ENCODE results near the gene VWA7.

Gene VWA7

DNA sequence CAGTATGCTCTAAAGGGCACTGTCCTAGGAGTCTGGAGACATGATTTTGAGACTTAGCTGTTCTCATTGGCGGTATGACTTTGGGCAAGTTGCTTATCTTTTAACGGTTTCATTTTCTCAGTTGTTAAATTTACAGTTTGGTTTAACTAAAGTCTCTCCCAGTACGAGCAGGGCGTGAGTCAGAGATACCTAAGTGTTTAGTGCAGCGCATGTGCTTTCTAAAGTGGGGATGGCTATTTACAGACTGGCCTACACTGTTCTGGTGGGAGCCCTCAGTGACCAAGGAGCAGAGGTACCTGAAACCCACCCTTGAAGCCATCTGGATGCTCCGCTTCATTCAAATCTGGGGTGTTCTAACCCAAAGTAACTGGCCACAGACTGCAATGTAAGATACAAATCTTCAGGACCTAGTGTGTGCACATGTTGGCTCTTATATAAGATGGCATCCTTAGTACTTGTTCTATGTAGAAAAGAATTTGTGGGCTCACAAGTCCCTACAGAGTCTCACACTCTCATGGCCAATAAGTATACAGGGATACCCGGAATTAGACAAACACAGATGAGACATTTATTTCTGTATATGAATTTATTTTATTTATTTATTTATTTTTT, 26.6 kb downstream of the VWA7 start:
- DNase-seq (ENCODE audit: low spot score): no peak

DNA sequence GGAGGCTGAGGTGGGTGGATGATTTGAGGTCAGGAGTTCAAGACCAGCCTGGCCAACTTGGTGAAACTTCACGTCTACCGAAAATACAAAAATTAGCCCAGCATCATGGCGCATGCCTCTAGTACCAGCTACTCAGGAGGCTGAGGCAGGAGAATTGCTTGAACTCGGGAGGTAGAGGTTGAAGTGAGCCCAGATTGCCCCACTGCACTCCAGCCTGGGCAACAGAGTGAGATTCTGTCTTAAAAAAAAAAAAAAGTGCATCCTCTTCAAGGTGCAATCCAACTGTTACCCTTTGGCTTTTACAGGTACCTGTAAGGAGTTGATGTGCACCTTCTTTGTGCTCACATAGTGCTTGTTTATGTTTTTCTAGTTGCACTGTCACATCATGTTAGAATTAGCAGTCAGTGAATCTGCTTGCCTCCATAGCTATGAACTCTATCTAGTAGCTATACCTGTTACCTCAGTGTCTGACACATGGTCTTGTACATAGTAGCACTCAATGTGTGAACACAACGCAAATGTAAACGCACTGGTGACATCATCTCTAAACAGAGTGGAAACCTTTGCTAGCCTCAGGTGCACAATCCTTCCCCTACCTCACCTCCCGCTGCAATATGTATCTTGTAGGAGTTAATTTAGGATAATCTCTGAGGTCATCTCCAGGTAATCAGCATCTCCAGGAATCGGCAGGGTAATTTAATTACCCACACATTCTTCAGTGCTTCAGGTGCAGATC, 27.7 kb downstream of the VWA7 start:
- DNase-seq (ENCODE audit: low spot score): no peak

DNA sequence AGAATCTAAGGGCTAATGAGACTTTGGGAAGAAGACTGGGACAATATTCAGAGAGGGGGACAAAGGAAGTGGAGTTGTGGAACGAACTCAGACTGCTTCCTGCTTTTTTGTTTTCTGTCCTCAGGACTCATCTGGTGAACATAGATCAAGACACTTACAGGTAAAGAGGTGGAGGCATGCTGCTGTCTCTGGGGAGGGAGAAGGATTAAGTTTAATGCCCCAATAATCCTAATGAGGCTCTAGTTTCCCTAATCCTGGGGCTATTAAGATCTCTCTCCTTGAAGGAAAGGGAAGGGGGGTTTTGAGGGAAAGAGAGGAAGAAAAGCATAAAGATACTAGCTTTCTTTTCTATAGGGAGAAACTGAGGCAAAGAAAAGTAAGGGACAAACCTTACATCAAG, 32.7 kb downstream of the VWA7 start:
- DNase-seq (ENCODE audit: low spot score): no peak

DNA sequence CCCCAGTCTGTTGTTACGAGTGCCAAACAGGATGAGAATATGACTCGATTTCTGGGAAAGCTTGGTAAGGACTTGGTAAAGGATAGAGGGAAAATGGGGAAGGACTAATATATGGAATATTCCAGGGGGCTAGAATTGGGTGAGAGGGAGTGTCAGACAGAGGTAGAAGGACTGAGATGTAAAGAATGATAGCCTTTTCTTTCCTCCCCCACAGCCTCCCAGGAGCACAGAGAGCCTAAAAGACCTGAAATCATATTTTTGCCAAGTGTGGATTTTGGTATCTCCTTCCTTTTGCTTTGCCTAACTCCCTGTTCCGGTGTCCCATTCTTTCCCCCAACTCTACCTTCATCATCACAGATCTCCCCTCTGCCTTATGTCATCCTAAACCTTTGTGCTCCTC, 34.2 kb downstream of the VWA7 start:
- no peak for DNase-seq (ENCODE audit: low spot score)

DNA sequence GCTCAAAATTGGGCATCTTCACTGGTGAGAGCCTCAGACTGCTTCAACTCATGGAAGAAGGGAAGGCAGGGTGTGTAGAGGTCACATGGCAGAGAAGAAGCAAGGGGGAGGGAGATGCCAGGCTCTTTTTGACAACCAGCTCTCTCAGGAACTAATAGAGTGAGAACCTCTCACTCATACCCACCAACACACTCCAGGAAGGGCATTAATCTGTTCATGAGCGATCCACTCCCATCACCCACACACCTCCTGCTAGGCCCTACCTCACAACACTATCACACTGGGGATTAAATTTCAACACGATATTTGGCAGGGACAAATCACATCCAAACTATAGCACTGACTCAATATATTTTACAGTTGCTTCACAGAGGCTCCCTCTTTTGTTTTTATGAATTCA, 35.3 kb downstream of the VWA7 start:
- DNase-seq (ENCODE audit: low spot score): no peak

DNA sequence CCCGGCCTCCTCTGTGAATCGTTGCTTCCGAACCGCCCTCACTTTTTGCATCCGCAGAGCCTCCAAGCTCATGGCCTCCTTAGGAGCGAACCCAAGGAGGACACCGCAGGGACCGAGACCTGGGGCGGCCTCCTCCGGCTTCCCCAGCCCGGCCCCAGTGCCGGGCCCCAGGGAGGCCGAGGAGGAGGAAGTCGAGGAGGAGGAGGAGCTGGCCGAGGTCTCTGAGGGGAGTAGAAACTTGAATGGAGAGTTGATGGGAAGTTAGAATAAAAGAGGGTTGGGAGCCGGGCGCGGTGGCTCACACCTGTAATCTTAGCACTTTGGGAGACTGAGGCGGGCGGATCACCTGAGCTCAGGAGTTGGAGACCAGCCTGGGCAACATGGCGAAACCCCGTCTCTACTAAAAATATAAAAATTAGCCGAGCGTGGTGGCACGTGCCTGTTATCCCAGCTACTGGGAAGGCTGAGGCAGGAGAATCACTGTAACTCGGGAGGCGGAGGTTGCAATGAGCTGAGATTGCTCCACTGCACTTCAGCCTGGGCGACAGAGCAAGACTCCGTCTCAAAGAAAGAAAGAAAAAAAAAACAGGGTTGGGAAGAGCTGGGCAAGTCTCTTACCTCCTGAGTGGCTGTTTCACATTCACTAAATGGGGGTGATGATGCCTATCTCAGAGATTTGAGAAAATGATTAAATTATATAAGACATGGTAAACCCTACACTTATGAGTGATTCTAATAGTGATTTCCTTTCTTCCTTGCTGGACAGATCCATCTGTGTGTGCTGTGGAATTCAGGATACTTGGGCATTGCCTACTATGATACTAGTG, 36.5 kb downstream of the VWA7 start:
- DNase-seq (ENCODE audit: low spot score): no peak

DNA sequence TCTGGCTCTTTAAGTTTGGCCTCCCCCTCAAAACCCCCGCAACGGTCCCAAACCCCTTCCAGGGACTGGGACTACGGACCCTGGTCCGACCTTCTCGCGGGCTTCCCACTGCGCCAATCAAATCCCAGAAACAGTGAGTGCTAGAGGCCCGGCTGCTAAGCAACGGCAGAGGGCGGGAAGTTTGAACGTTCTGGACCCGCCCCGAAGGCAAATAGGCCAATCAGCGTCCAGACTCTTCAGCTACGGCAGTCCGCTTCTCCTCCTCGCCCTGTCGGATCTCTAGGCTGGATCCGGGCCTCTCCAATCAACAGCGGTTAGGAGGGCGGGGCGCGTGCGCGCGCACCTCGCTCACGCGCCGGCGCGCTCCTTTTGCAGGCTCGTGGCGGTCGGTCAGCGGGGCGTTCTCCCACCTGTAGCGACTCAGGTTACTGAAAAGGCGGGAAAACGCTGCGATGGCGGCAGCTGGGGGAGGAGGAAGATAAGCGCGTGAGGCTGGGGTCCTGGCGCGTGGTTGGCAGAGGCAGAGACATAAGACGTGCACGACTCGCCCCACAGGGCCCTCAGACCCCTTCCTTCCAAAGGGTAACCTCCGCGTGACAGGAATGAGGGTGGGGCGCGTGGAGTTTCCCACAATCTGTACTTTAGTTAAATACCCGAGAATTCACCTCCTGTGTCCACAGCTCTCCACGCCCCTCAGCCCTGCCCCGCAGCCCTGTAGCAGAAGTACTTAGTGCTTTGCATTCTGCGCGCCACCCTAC, 37.3 kb downstream of the VWA7 start, which contains the start of gene MSH5:
Gene MSH5 (plus strand): TSS at position 367 of the 758 bp plus-strand sequence. CDS start 462 bp downstream, outside the sequence.
- peak; percentile 97 for DNase-seq (ENCODE audit: low spot score)

DNA sequence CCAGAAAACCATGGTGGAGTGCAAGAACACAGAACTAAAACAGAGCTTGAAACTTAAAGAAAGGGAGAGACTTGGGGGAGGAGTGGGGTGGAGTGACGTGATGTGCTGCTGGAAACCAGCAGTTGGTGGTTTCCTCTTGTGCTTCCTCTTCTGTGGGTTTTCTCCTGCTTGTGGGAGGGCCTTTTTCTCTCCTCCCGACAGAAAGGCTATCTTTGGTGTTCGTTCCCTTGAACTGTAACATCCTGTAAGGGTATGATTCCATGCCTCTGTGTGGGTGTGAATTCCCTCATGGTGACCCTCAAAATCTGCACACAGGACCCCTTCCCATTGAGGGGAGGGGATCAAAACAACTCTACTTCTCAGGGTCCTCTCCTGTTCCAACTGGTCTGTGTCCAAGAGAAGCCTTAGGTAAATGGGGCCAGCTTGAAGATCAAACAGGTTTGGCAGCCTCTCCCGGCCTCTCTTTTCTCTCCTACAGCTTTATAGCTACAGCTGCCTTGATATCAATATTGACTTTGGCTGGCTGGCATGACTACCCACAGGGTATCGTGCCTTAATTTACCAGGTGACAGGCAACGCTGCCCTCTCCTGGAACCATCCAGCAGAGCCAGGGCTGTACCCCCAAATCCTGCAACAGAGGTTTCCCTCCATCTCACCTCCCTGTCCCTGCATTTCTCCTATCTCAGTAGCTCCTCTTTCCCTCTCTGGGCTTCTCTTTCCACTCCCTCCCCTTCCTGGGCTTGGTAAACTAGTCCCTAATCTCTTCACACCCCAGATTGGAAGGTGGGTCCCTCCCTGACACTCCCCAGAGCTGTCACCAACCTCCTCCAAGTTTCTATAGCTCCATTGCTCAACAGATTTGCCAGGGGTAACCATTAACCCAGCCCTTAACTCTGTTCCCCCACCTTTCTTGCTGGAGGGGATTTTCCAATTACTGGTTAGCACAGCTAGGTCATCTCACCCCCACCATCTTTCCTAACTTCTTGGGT, 38.8 kb downstream of the VWA7 start:
- peak; percentile 77 for DNase-seq (ENCODE audit: low spot score)

DNA sequence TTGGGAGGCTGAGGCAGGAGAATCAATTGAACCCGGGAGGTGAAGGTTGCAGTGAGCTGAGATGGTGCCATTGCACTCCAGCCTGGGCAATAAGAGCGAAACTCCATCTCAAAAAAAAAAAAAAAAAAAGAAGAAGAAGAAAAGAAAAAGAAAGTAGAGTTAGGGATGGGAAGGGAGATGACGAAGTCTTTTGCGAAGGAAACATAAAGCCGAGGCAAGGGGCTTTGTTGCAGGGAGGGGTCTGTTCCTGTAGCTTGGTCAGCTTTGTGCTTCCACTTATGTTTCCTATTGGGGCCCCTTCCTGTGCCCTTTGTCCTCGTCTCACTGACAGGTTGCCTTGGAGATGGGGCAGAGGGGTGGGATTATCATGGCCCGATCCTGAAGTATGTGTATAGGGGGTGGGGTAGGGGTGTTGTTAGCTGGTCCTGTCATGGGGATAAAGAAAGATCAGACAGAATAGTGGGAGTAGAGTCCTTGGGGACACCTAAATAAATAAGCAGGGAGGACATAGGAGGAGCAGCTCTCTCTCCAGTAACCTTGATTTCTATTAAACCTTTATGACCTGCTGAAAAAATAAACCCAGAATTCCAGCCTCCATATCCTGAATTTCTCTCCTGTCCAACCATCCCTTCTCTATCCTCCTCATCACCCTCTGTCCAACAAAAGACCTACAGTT, 39.7 kb downstream of the VWA7 start:
- DNase-seq (ENCODE audit: low spot score): no peak

DNA sequence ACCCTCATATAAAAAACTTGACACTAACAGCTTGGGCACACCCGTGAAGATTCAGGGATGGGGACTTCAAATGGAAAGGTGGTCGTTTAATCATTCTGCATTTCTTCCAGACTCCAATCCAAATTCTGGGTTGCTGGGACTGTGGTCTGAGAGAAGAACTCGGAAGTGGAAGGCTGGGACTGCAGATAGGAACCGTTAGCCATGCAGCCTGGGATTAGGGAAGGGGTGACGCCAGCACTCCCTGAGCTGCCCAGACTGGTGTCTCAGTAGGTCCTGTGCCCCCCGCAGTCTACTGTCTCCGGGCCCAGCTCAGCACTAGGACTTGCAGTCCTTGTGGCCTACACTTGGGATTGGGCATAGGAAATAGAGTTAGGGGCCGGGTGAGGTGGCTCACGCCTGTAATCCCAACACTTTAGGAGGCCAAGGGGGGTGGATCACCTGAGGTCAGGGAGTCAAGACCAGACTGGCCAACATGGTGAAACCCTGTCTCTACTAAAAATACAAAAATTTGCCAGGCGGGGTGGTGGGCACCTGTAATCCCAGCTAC, 40.3 kb downstream of the VWA7 start:
- no peak for DNase-seq (ENCODE audit: low spot score)

DNA sequence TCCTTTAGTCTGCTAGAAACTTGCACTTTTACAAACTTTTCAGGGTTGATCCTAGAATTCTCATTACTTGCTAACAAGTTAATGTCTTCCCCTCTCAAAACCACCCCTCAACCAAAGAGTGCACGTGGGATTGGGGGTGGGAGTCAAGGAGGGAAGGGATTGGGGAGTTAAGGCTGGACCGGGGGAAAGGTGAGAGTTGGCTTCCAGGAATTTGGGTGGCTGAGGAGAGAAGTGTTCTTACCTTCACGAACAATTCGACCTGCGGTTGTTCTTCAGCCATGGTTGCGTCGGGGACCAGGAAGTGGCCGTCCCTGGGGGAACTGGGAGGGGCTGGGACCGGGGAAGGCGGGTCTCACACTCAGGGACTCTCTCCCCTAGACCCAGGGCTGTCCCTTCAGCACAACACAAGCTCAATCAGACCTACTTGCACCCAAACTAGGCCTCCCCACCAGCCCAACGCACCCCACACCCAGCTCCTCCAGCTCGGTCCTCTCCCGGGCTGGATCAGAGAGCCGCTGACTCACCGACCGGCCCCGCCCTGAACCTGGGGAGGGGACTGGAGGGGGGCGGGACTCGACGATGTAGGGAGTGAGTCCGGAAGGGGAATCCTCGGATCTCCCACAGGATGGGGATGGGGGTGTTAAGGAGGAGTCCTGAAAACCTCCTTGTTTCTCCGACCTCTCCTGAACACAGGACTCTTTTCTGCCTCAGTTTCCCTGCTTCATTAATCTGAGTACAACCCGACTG, 40.9 kb downstream of the VWA7 start, which contains the start of gene CLIC1:
Gene CLIC1 (minus strand): TSS at position 510 of the 747 bp plus-strand sequence. CDS start 230 bp downstream, at position 280.
- DNase-seq (ENCODE audit: low spot score): peak; percentile 56

DNA sequence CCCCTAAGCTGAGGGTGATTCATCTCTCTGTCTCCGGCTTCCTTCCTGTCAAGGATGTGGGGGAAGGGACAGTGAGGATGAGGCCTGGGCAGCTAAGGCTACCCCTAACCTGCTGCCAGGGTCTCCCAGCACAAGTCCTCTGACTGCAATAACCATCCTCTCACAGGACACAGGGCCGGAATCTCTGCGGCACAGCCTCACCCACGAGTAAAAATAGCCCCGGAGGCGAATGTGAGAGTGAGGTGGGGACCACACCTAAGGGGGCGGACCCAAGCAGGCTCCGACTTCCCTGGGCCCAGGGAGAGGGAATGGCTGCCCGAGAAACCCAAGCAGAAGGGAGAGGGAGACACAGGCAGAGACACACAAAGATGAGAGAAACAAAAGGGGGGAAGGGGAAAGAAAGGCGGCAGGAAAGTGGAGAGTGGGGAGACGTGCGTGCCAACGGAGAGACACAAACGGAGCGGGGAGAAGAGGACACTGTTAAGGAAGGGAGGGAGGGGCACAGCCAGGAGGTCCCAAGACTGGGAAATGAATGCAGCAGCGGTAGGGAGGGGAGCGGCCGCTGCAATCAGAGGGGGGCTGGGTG, 42.2 kb downstream of the VWA7 start:
- peak; percentile 65 for DNase-seq (ENCODE audit: low spot score)

DNA sequence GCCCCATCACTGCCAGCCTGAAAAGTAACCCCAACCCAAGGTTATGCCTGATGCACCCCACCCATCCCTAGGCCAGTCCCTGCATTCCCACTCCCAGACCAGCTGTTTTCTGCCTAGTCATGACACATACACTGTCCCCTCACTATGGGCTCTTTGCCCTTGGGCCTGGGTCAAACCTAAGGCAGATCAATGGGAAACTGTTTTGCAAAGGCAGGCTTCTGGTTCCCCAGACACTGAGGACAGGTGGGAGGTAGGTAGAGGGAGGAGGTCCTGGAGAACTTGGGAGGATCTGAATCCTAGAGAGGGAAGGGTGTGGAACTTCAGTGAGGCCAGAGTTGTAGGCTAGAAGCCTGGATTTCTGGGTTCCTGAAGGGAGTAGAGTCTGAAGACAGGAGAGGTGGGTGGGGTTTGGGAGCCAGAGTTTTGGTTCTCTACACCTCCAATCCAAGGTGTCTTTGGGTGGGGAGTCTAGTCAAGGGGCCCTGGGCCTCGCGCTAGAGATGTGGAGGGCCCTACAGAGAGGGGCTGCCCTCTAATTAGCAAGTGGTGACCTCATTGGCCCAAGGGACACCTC, 42.8 kb downstream of the VWA7 start:
- no peak for DNase-seq (ENCODE audit: low spot score)

DNA sequence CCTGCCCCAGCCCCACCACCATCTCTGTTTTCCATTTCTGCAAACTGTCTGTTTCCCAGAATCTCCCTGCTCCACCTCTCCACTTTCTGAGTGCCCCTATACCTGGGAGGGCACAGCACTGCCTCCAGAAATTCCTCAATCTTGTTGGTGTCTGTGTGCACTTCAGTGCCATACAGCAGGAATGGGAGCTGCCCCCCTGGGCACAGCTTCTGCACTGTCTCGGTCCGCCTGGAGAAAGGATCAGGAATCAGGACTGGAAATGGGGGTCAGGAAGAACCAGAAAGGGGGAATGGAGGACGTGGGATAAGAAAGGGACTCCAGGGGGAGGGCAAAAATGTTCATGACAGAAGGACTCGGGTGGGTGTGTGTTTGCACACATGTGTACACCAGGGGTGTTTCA, 43.4 kb downstream of the VWA7 start:
- no peak for DNase-seq (ENCODE audit: low spot score)

DNA sequence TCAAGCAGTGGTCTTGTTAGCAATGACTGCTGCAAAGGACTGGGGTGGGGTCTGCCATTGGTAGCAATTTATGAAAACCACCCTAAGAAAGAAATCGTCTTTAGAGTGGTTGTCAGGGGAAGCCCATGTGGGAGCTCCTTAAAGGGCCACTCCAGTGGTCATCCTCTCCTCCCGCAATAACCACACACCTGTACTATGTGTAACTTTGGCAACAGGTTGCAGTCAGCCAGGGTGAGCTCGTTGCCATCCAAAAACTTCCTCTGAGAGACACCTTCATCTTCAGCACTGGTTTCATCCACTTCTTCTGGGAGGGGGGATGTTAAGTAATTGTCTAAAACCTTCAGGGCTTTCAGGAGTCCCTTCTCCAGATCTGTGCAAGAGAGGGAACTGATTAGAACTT, 45.1 kb downstream of the VWA7 start:
- DNase-seq (ENCODE audit: low spot score): no peak

DNA sequence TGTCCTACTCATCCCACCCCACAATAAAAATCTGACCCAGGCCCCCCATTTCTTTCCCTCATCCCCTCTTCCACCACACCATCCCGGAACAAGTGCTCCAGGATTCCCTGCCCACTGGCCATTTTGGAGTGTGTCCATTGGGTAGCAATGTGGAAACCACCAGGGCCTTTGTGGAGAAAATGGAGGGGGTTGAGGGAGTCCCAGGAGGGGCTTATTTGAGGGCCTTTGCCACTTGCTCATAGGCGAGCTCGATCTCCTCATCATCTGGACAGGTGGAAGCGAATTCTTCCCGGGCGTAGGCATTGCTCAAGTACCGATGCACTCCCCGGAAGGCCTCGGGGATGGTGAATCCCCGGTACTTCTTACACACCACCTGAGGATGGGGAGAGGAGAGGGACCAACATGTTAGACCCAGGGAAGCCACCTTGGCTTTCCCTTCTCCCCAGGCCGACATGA, 46.5 kb downstream of the VWA7 start:
- DNase-seq (ENCODE audit: low spot score): no peak

DNA sequence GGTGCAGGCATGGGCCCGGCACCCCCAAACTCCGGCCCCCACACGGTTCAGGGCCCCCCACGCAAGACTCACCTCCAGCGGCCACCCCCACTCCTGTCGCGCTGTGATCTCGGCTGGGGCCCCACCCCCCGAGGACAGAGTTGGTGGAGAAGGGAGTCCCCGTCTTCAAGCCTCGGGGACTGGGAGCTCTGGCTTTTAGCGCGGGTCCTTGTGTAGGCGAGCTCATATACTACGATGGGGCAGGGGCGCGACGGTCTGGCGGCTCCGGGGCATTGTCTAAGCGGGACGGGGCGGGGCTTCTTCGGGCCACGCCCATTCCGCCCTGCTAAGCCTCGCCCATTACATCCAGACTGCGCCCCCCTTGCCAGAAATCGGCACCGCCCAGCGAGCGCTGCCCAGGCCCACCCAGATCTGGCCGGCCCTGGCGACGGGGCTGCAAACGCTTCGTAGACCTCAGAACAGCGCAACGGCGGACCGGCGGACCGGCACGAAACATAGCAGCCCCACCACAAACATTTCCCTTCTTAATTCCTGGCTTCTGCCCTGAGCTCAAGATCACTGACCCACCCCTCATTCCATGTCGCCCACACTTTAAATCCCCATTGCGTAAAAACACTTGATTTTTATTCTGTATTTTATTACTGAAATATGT, 47.0 kb downstream of the VWA7 start:
- DNase-seq (ENCODE audit: low spot score): peak; percentile 52

DNA sequence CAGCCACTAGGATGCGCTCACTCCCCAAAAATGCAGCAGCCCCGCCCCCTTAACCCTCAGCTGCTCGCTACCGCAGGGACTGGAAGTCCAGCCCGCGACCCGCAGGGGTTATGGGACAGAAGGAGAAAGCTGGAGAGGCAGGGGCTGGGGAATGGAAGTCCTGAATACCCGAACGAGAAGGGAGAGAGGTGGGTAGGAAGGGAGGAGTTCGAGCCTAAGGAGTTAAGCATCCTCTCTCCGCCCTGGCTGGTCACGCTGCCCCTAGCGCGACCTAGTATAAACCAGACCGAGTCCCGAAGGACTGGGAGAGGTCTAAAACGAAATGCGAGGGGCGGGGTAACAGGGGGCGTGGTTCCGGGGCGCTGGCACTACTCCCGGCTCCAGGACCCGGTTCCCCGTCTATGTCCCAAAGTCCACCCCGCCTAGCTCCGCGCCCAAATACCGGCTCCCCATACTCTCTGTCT, 47.6 kb downstream of the VWA7 start:
- DNase-seq (ENCODE audit: low spot score): peak; percentile 79
